Activated naive CD4-positive, alpha-beta T cell treated with anti-CD3 and anti-CD28 coated beads, Interleukin-2, amount 10 ng/mL, durations not matched to agents 7 days and 5 days (primary cell): ENCODE results near the gene HELZ2.
A peak's percentile ranks its signal among the peaks of the same experiment; 100 is the strongest.
"Not testable (repeated sequence)": the region's sequence is repeated elsewhere in the genome, so short reads cannot be mapped to it uniquely, and the experiment has no call there.

ENCODE experiments used
- CTCF ChIA-PET: fragments of 350-600 bp; sonication (Branson Sonifier 250); formaldehyde crosslinking; loops from one replicate; lab custom pipeline; 2021; ENCODE audit warnings: antibody characterized with exemption; lab: Charles Lee
- DNase-seq: peaks from one replicate; pipeline ENCODE4 v3.0.0-alpha.2; 2020
- H3K27ac Mint-ChIP-seq: one replicate; pipeline ENCODE4 v1.8.0; 2021; ENCODE audit warnings: mild to moderate bottlenecking, moderate library complexity, mixed read lengths
- H3K27me3 Mint-ChIP-seq: one replicate; pipeline ENCODE4 v1.8.0; 2021; ENCODE audit warnings: mild to moderate bottlenecking, mixed read lengths
- H3K36me3 Mint-ChIP-seq: one replicate; pipeline ENCODE4 v1.8.0; 2021; ENCODE audit warnings: mixed read lengths
- H3K4me1 Mint-ChIP-seq: one replicate; pipeline ENCODE4 v1.8.0; 2021; ENCODE audit warnings: mixed read lengths
- H3K4me3 Mint-ChIP-seq: one replicate; pipeline ENCODE4 v1.8.0; 2021; ENCODE audit warnings: mild to moderate bottlenecking, moderate library complexity, mixed read lengths
- H3K9me3 Mint-ChIP-seq: one replicate; pipeline ENCODE4 v1.8.0; 2021; ENCODE audit warnings: mixed read lengths

Gene HELZ2

DNA sequence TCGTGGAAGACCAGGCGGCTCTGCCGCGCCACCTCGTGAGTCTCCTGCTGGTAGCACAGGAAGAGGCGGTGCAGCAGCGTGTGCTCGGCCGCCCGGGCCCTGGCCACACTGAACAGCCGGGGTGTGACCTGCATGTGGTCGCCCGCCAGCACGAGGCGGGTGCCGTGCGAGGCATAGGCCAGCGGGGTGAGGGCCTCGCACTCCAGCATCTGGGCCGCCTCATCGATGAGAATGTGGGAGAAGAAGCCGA, 7.0 kb downstream of the HELZ2 start:
- Mint-ChIP-seq H3K36me3 (peaks cover 1% of the 10 kb centered on the region), H3K27me3 (peaks cover 42% of the 10 kb centered on the region), H3K4me1 (peaks cover 27% of the 10 kb centered on the region), H3K4me3 (no peak overlapping the region), H3K9me3 (no peaks in the 10 kb centered on the region), H3K27ac (no peak overlapping the region)
- DNase-seq, result no peak
- CTCF ChIA-PET, result no interaction called here

GRCh38 chr20:63566395-63567135, 7.5 kb downstream of the HELZ2 start:
- Mint-ChIP-seq H3K4me1 (peaks cover 27% of the 10 kb centered on the region), H3K9me3 (no peaks in the 10 kb centered on the region), H3K27me3 (peaks cover 42% of the 10 kb centered on the region), H3K27ac (no peak overlapping the region), H3K36me3 (peaks cover 1% of the 10 kb centered on the region), H3K4me3 (no peak overlapping the region)
- CTCF ChIA-PET, result no interaction called here
- DNase-seq, result no peak

- Mint-ChIP-seq H3K27me3 (peaks cover 44% of the 10 kb centered on the region), H3K9me3 (no peaks in the 10 kb centered on the region), H3K36me3 (peaks cover 1% of the 10 kb centered on the region), H3K4me3 (no peak overlapping the region), H3K27ac (no peak overlapping the region), H3K4me1 (peaks cover 27% of the 10 kb centered on the region)
- CTCF ChIA-PET, result no interaction called here
- DNase-seq, result no peak
Measured at GRCh38 chr20:63565699-63566335, 8.2 kb downstream of the HELZ2 start.

DNA sequence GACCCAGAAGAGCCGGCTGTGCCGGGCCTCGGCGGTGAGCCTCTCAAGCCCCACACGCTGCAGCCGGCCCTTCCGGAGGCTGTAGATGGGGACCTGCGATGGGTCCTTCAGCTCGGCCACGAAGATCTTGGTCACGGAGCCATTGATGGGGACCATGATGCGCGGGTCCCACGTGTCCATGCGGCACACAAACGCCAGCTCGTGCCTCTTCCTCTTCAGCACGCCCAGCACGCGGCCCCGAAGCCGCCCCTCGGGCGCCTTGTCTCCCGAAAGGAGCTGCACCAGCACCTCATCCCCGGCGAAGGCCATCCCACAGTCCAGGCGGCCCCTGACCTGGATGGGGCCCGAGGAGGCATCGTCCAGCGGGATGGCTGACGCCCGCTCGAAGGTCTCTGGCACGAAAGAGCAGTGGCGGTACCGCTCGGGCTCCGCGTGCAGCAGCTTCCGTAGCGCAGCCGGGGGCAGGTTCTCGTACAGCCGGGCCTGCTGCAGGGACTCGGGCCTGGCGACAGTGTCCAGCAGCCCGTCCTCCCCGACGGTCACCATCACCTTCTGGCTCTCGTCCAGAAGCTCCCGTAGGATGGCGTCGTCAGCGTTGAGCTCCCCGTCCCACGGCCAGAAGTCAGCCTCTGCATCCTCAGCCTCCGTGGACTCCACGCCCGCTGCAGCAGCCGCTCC, 8.9 kb downstream of the HELZ2 start:
- no peak overlapping the region for H3K4me3 Mint-ChIP-seq
- H3K27me3 Mint-ChIP-seq, result peaks cover 46% of the 10 kb centered on the region
- H3K27ac Mint-ChIP-seq, result no peak overlapping the region
- peaks cover 3% of the 10 kb centered on the region for H3K9me3 Mint-ChIP-seq
- CTCF ChIA-PET, result no interaction called here
- H3K4me1 Mint-ChIP-seq, result peaks cover 27% of the 10 kb centered on the region
- peaks cover 8% of the 10 kb centered on the region for H3K36me3 Mint-ChIP-seq
- no peak for DNase-seq

DNA sequence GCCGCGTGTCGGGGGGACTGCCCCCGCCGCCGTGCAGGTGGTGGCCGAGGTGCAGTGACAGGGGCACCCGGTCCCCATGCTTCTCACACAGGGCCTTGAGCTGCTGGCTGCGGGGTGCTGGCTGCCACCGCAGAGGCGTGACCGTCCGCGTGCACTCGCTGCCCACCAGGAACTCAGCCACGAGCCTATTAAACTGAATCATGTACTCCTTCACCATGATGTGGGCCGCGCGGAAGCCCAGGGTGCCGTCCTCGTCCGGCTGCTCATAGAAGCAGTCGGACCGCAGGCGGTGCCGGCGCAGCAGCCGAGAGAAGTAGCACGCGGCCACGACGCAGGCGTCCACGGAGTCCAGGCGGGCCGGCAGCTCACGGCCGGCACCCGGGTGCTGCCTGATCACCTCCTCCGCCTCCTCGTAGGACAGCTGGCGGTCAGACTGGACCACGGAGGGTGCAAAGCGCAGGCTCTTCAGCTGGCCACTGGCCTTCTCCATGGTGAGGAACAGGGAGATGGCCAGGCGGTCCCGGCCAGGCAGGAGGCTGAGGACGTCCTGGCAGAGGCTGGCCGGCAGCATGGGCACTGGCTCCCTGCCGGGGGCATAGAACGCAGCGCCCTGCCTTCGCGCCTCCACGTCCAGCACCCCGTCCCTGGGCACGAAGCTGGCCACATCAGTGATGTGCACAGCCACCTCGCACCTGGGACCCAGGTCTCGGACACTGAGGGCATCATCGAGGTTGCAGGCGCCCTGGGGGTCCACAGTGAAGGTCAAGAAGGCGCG, 9.8 kb downstream of the HELZ2 start:
- H3K4me1 Mint-ChIP-seq, result peaks cover 25% of the 10 kb centered on the region
- H3K27me3 Mint-ChIP-seq, result peaks cover 37% of the 10 kb centered on the region
- H3K27ac Mint-ChIP-seq, result no peak overlapping the region
- H3K4me3 Mint-ChIP-seq, result no peak overlapping the region
- DNase-seq, result no peak
- H3K36me3 Mint-ChIP-seq, result peaks cover 8% of the 10 kb centered on the region
- CTCF ChIA-PET, result no interaction called here
- peaks cover 3% of the 10 kb centered on the region for H3K9me3 Mint-ChIP-seq

DNA sequence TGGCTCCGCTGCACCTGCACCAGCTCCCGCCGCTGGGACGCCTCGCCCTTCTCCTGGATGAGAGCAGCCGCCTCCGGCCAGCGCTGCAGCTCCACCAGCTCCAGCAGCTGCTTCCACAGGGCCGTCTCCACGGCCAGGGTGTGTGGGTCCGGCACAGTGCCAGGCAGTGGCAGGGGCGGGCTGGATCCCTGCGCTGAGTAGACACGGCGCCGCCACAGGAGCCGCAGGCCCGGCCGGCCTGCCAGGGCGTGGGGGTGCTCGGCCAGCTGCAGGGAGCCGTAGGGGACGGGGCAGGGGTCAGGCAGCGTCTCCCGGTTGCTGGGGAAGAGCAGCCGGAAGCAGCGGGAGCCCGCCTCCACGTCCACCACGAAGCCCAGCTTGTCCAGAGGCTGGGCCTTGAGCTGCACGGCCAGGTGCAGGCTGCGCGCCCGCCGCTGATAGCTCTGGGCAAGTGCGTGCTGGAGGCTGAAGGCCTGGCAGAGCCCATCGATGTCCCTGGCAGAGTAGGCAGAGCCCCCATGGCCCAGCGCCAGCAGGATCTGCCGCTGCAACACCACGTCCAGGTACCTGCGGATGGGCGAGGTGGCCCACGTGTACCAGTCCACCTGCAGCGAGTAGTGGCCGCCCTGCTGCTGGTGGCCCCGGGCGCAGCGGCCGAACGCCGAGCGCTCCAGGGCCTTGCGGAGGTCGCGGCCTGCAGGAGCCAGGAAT, 10.7 kb downstream of the HELZ2 start:
- Mint-ChIP-seq H3K27me3 (peaks cover 28% of the 10 kb centered on the region), H3K4me3 (no peak overlapping the region), H3K27ac (no peak overlapping the region), H3K4me1 (peaks cover 18% of the 10 kb centered on the region), H3K36me3 (peaks cover 10% of the 10 kb centered on the region), H3K9me3 (peaks cover 3% of the 10 kb centered on the region)
- CTCF ChIA-PET, result no interaction called here
- DNase-seq, result no peak

- Mint-ChIP-seq H3K9me3 (peaks cover 3% of the 10 kb centered on the region), H3K4me1 (peaks cover 10% of the 10 kb centered on the region), H3K27ac (no peak overlapping the region), H3K27me3 (peaks cover 21% of the 10 kb centered on the region), H3K4me3 (no peak overlapping the region), H3K36me3 (peaks cover 10% of the 10 kb centered on the region)
- DNase-seq, result no peak
- CTCF ChIA-PET, result no interaction called here
Measured at GRCh38 chr20:63562461-63563224, 11.4 kb downstream of the HELZ2 start.

DNA sequence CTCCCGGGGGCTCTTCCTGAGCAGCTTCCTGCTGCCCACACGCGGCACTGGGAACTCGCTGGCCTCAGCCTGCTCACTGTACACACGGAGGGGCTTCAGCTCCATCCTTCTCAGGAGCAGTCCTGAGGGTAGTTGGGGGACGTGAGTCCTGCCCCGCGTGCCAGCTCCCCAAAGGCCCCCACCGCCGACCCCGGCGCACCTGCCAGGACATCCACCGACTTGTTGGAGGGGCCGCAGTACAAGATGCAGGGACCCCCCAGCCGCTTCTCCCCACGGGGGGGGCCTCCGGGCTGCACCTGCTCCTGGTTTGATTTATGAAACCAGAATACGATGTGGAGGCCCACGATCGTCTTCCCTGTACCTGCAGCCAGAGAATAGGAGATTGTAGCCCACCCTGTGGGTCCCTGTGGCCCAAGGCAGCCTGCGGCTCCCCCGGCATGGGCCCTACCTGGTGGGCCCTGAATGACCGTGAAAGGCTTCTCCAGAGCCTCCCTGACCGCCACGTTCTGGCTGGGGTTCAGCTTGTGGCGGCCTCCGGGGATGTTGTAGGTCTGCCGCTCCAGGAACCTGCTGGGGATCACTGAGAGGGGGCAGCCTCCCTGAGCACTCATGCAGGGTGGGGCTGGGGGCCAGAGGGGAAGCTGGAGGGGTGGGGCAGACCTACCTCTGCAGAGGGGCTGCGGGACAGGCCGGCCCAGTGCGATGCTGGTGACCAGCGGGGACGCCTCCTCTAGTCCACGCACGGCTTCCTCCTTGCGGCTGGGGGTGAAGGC, 12.2 kb downstream of the HELZ2 start:
- CTCF ChIA-PET, result no interaction called here
- Mint-ChIP-seq H3K4me1 (peaks cover 2% of the 10 kb centered on the region), H3K27me3 (peaks cover 23% of the 10 kb centered on the region), H3K36me3 (peaks cover 10% of the 10 kb centered on the region), H3K9me3 (peaks cover 3% of the 10 kb centered on the region), H3K4me3 (no peak overlapping the region), H3K27ac (no peak overlapping the region)
- no peak for DNase-seq

DNA sequence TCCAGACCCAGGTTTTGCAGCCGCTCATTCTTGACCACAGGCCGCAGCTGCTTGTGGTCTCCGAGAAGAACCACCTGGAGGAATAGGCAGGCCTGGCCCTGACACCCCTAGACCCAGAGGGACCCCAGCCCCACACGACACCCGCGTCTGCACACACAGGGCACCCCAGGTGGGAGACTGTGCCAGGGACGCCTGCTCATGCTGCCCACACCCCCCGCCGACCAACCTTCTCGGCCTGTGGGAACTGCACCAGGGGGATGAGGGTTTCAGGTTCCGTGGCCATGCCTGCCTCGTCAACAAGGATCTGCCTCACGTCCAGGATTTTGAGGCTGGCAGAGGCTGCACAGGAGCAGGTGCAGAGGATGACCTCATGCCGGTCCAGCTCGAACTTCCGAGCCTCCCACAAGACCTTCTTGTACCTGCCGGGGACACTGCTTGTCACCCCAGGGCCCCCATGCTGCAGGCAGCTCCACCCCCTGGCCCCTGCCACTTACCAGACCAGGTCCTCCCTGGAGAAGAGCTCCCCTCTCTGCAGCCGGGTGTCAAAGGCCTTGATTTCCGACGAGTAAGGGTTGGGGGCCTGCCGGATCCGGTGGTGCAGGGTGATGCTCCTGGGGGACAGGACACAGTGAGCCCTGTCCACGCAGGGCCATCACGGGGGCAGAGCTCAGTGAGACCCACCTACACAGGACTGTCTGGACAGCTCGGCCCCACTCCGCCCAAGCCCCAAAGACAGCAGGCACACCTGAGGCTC, 13.0 kb downstream of the HELZ2 start:
- H3K27me3 Mint-ChIP-seq, result peaks cover 27% of the 10 kb centered on the region
- CTCF ChIA-PET, result interaction anchor here (1.0 kb wide), 1 partner anchor 23 kb away, joined by 3 read pairs; no protein-coding TSS in a partner anchor

DNA sequence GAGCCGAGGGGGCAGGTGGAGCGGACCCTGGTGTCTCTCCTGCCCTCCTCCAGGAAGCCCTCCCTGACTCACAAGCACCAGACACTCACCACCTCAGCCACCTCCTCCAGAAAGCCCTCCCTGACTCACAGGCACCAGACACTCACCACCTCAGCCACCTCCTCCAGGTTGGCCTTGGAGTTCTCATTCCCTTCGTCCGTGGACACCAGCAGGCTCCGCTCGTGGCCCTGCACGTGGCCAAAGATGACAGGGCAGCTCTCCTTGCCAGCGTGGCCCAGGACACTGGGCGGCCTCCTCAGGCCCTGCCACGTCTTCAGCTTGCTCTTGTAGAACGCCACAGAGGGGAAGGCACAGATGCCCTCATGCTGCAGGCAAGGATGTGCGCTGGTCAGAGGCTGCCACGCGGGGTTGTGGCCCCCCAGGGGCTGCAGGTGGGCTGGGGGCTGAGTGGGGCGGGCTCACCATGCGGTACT, 13.7 kb downstream of the HELZ2 start:
- Mint-ChIP-seq H3K27me3 (peaks cover 27% of the 10 kb centered on the region), H3K36me3 (peaks cover 8% of the 10 kb centered on the region), H3K4me1 (peaks cover 2% of the 10 kb centered on the region), H3K27ac (no peak overlapping the region), H3K4me3 (no peak overlapping the region), H3K9me3 (peaks cover 3% of the 10 kb centered on the region)
- CTCF ChIA-PET, result interaction anchor here (1.0 kb wide), 1 partner anchor 23 kb away, joined by 3 read pairs; no protein-coding TSS in a partner anchor
- DNase-seq, result no peak

More for the DNA sequence above, 13.0 kb downstream of the HELZ2 start:
- Mint-ChIP-seq H3K27ac (no peak overlapping the region), H3K36me3 (peaks cover 10% of the 10 kb centered on the region), H3K4me3 (no peak overlapping the region), H3K9me3 (peaks cover 3% of the 10 kb centered on the region), H3K4me1 (peaks cover 2% of the 10 kb centered on the region)
- no peak for DNase-seq

GRCh38 chr20:63559485-63560332, 14.3 kb downstream of the HELZ2 start:
- peaks cover 31% of the 10 kb centered on the region for H3K27me3 Mint-ChIP-seq
- H3K36me3 Mint-ChIP-seq, H3K9me3 Mint-ChIP-seq, H3K4me1 Mint-ChIP-seq, H3K27ac Mint-ChIP-seq, CTCF ChIA-PET, H3K4me3 Mint-ChIP-seq: not testable (repeated sequence)
- peak; percentile 72 for DNase-seq
